Measurements from ENCODE around the gene ZSWIM5.
"Not testable (repeated sequence)": the region's sequence is repeated elsewhere in the genome, so short reads cannot be mapped to it uniquely, and the experiment has no call there.

The ZSWIM5 gene

GRCh38 chr1:45005761-45006160 is 200.6 kb downstream of the ZSWIM5 start:
- no peak overlapping the region for H3K4me3 ChIP-seq (ENCODE audit: low read depth, low read length)
- no peak for DNase-seq (ENCODE audit: low read depth)
- TF ChIP-seq, protein P1, sequence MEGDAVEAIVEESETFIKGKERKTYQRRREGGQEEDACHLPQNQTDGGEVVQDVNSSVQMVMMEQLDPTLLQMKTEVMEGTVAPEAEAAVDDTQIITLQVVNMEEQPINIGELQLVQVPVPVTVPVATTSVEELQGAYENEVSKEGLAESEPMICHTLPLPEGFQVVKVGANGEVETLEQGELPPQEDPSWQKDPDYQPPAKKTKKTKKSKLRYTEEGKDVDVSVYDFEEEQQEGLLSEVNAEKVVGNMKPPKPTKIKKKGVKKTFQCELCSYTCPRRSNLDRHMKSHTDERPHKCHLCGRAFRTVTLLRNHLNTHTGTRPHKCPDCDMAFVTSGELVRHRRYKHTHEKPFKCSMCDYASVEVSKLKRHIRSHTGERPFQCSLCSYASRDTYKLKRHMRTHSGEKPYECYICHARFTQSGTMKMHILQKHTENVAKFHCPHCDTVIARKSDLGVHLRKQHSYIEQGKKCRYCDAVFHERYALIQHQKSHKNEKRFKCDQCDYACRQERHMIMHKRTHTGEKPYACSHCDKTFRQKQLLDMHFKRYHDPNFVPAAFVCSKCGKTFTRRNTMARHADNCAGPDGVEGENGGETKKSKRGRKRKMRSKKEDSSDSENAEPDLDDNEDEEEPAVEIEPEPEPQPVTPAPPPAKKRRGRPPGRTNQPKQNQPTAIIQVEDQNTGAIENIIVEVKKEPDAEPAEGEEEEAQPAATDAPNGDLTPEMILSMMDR (conservative IDR thresholded peaks at IDR 0.05; ENCODE audit: low read depth, low read length) = no peak

DNA sequence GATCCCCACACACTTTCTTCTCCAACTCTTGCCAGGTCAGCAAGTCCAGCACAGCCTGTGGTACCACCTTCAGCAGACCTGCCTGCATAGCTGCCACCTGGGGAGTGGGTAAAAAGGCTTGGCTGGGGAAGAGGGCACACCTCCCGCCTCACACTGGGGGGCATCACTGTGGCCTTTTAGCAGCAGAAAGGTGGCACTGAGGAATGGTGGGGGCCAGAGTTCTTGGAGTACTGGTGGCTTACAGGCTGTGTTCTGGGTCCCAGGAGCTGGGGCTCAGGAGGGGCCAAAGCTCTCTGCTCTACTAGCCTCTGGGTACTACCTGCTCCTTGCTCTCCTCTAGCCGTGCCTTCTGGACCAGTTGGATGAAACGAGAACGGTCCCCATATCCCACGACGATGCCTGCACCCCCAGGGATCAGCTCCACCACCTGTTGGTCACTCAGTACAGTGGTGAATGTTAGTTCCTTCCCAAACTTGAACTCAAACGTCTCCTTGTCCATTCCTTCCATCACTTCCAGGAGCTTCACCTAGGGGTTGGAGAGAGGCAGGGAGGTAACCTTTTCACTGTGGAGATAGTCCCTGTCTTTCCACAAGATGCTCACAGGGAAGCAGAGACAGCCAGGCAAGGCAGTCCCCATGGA is 202.0 kb downstream of the ZSWIM5 start:
- TF ChIP-seq, protein P1 (conservative IDR thresholded peaks at IDR 0.05; ENCODE audit: low read depth, low read length) = no peak
- DNase-seq (ENCODE audit: low read depth) = no peak
- no peak overlapping the region for H3K4me3 ChIP-seq (ENCODE audit: low read depth, low read length)

GRCh38 chr1:45003741-45004140 is 202.7 kb downstream of the ZSWIM5 start:
- H3K4me3 ChIP-seq (ENCODE audit: low read depth, low read length) = no peak overlapping the region
- no peak for DNase-seq (ENCODE audit: low read depth)
- TF ChIP-seq, protein P1 (conservative IDR thresholded peaks at IDR 0.05; ENCODE audit: low read depth, low read length) = no peak

DNA sequence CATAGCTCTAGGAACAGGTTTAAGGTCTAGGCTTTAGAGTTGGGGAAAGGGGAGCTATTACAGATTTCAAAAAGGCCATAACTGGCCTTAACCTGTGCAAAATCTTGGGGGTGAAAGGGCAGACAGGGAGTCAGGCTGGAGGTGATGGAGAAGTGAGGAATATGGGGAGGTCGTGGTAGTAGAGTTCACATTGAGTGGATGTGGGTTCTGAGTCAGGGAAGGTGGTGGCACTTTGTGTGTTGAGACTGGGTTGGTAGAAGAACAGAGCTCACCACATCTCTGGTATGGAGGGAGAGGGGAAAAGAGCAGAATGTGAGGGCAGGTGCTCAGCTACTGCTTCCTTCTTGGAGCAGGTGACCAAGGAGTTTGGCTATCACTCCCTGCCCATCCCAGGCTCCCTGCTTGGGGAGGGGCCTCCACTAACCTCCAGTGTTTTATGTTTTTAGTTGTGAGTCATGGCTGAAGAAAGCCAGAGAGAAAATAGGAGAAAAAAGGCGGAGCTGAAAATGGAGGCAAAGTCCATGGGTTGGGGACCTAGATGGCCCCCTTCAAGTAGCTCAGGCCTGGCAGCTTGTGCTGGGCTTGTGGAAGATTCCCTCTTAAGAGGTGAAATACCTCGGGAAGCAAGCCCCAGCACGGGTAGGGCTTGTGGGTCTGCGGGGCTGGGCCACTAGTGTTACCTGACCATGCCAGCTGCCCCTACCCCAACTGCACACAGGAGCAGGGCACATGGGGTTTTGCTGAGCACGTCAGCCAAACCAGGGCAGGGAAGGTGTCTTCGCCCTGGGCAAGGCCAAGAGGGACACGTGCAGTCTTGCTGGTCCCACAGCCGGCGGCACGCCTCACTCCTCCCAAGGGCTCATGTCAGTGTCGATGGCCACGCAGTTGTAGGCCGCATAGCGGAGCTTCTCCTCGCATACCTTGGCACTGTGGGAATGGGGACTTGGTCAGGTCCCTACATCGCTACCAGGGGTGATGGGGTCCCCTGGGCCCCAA is 203.5 kb downstream of the ZSWIM5 start:
- DNase-seq (ENCODE audit: low read depth) = no peak
- no peak overlapping the region for H3K4me3 ChIP-seq (ENCODE audit: low read depth, low read length)
- TF ChIP-seq, protein P1 (conservative IDR thresholded peaks at IDR 0.05; ENCODE audit: low read depth, low read length) = no peak

GRCh38 chr1:45001576-45001975 is 204.8 kb downstream of the ZSWIM5 start:
- not testable (repeated sequence) for H3K4me3 ChIP-seq (ENCODE audit: low read depth, low read length); DNase-seq (ENCODE audit: low read depth)

DNA sequence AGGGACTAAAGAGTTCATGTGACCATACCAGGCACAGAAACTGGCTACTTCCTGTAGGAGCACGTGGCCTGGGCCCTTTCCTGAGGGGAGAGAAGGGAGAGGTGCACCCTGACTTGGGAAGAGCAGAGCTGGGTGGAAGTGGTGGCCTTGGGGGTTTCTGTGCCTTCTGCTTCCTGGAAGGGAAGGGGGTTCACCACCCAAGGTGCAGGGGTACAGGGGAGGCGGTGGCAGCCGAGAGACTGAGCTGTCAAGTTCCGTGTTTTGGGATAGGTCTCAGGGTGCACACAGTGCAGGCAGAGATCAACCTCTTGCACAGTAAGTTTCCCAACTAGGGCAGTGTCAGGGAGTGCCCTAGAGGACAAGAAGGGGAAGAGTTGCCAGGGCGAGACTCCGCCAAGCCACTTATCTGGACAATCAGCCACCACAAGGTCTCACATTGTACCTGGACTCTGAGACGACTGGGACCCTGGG is 205.4 kb downstream of the ZSWIM5 start:
- TF ChIP-seq, protein P1 (conservative IDR thresholded peaks at IDR 0.05; ENCODE audit: low read depth, low read length) = no peak
- H3K4me3 ChIP-seq (ENCODE audit: low read depth, low read length) = no peak overlapping the region
- no peak for DNase-seq (ENCODE audit: low read depth)

GRCh38 chr1:44999232-44999631 is 207.2 kb downstream of the ZSWIM5 start:
- no peak overlapping the region for H3K4me3 ChIP-seq (ENCODE audit: low read depth, low read length)
- TF ChIP-seq, protein P1 (conservative IDR thresholded peaks at IDR 0.05; ENCODE audit: low read depth, low read length) = no peak
- DNase-seq (ENCODE audit: low read depth) = no peak
